ENCODE results near the gene ZFP1. TPM values are rescaled to one million over a fixed set of nuclear protein-coding genes. Genes with fewer than 3 reads are reported as not detected.
"Not testable (repeated sequence)": the region's sequence is repeated elsewhere in the genome, so short reads cannot be mapped to it uniquely, and the experiment has no call there.

Gene ZFP1
- total RNA-seq, 1 experiment from 2014 or later, result 15.3 TPM

GRCh38 chr16:75209944-75210343 lies 61.6 kb downstream of the ZFP1 start:
- Mint-ChIP-seq H3K4me3 (no peak overlapping the region), H3K9me3 (no peaks in the 10 kb centered on the region), H3K36me3 (ENCODE audit: insufficient read depth in 1 of 3, low read depth in 3 of 3) (no peaks in the 10 kb centered on the region), H3K4me1 (peaks cover 7 to 15% of the 10 kb centered on the region in 2 experiments), H3K27me3 (ENCODE audit: low read depth) (no peaks in the 10 kb centered on the region; the same call in 1 of the 2 replicates), H3K27ac (no peak overlapping the region)
- H3T11ph ChIP-seq (ENCODE audit: low read length), result no peak overlapping the region
- H3K18ac ChIP-seq (ENCODE audit: insufficient read length, low read depth, low read length), result no peak overlapping the region
- no peaks in the 10 kb centered on the region for H3K9me3 ChIP-seq (ENCODE audit: control insufficient read depth, low read depth, low read length)
- H2BK12ac ChIP-seq (ENCODE audit: insufficient read length, low read depth, low read length), result no peak overlapping the region
- no peak overlapping the region for H2BK120ac ChIP-seq (ENCODE audit: low read depth, low read length, poor library complexity, severe bottlenecking)
- WGBS (ENCODE audit: extremely low coverage, insufficient read length, low lambda C conversion rate), result no CpG with 5 or more reads among the region's 5 CpGs
- no peak overlapping the region for H3K4me2 ChIP-seq (ENCODE audit: insufficient read depth, insufficient read length, low read length)
- no peak overlapping the region for H4K5ac ChIP-seq (ENCODE audit: insufficient read length, low read depth, low read length)
- H2BK15ac ChIP-seq (ENCODE audit: low read depth, low read length), result no peak overlapping the region
- H2BK20ac ChIP-seq (ENCODE audit: low read depth, low read length, poor library complexity, severe bottlenecking), result no peak overlapping the region
- H3K27ac ChIP-seq (ENCODE audit: insufficient read length, low read depth, low read length), result no peak overlapping the region
- H2AFZ ChIP-seq (ENCODE audit: low read length), result no peak overlapping the region
- H2AK5ac ChIP-seq (ENCODE audit: insufficient read length, low read length), result no peak overlapping the region
- TF ChIP-seq CTCF (conservative IDR thresholded peaks at IDR 0.05), result no peak
- no peak overlapping the region for H2BK5ac ChIP-seq (ENCODE audit: insufficient read length, low read length)
- no peaks in the 10 kb centered on the region for H4K20me1 ChIP-seq (ENCODE audit: control insufficient read depth, insufficient read depth, insufficient read length)
- H3K9ac ChIP-seq (ENCODE audit: extremely low read depth, insufficient read length, low read length), result no peak overlapping the region
- no peaks in the 10 kb centered on the region for H3K79me1 ChIP-seq (ENCODE audit: insufficient read depth, low read depth, low read length, poor library complexity, severe bottlenecking)
- no peak overlapping the region for H3K23ac ChIP-seq (ENCODE audit: insufficient read length, low read depth, low read length)
- no peaks in the 10 kb centered on the region for H3K23me2 ChIP-seq (ENCODE audit: insufficient read length, low read depth, low read length, poor library complexity, severe bottlenecking)
- no peaks in the 10 kb centered on the region for H3K79me2 ChIP-seq (ENCODE audit: insufficient read depth, low read length)
- no peak overlapping the region for H4K91ac ChIP-seq (ENCODE audit: insufficient read length, low read depth, low read length)
- no peak overlapping the region for H3K14ac ChIP-seq (ENCODE audit: insufficient read depth, low read length)
- H3K27me3 ChIP-seq (ENCODE audit: insufficient read depth, low read length), result no peaks in the 10 kb centered on the region
- no peak overlapping the region for H4K8ac ChIP-seq (replicated peaks; ENCODE audit: insufficient read length, low read depth, low read length)
- no peaks in the 10 kb centered on the region for H3K4me1 ChIP-seq (ENCODE audit: insufficient read depth, low read length)
- no peak overlapping the region for H3K4ac ChIP-seq (ENCODE audit: low read depth, low read length)
- DNase-seq, result no peak
- H3K56ac ChIP-seq (ENCODE audit: insufficient read length, low read depth, low read length), result no peak overlapping the region

GRCh38 chr16:75211286-75211685 lies 63.0 kb downstream of the ZFP1 start:
- H3K36me3 Mint-ChIP-seq (ENCODE audit: insufficient read depth in 1 of 3, low read depth in 3 of 3); H3K9me3 ChIP-seq (ENCODE audit: control insufficient read depth, low read depth, low read length): not testable (repeated sequence)

More at GRCh38 chr16:75211286-75211685, 63.0 kb downstream of the ZFP1 start:
- H3K4me1 ChIP-seq (ENCODE audit: insufficient read depth, low read length); H3T11ph ChIP-seq (ENCODE audit: low read length); H3K4ac ChIP-seq (ENCODE audit: low read depth, low read length); H3K56ac ChIP-seq (ENCODE audit: insufficient read length, low read depth, low read length); H3K27me3 Mint-ChIP-seq (ENCODE audit: low read depth); H3K18ac ChIP-seq (ENCODE audit: insufficient read length, low read depth, low read length); H2BK12ac ChIP-seq (ENCODE audit: insufficient read length, low read depth, low read length); H3K27ac ChIP-seq (ENCODE audit: insufficient read length, low read depth, low read length); H3K9ac ChIP-seq (ENCODE audit: extremely low read depth, insufficient read length, low read length); H2BK15ac ChIP-seq (ENCODE audit: low read depth, low read length); H3K4me3 Mint-ChIP-seq; H2AK5ac ChIP-seq (ENCODE audit: insufficient read length, low read length); H3K9me3 Mint-ChIP-seq; H4K5ac ChIP-seq (ENCODE audit: insufficient read length, low read depth, low read length); H4K8ac ChIP-seq (replicated peaks; ENCODE audit: insufficient read length, low read depth, low read length); H3K14ac ChIP-seq (ENCODE audit: insufficient read depth, low read length); H3K23ac ChIP-seq (ENCODE audit: insufficient read length, low read depth, low read length); H3K79me1 ChIP-seq (ENCODE audit: insufficient read depth, low read depth, low read length, poor library complexity, severe bottlenecking); H2BK5ac ChIP-seq (ENCODE audit: insufficient read length, low read length); H3K27me3 ChIP-seq (ENCODE audit: insufficient read depth, low read length); H3K27ac Mint-ChIP-seq; H2BK20ac ChIP-seq (ENCODE audit: low read depth, low read length, poor library complexity, severe bottlenecking); H3K79me2 ChIP-seq (ENCODE audit: insufficient read depth, low read length); H4K20me1 ChIP-seq (ENCODE audit: control insufficient read depth, insufficient read depth, insufficient read length); H2AFZ ChIP-seq (ENCODE audit: low read length); H4K91ac ChIP-seq (ENCODE audit: insufficient read length, low read depth, low read length); H3K23me2 ChIP-seq (ENCODE audit: insufficient read length, low read depth, low read length, poor library complexity, severe bottlenecking); H3K4me2 ChIP-seq (ENCODE audit: insufficient read depth, insufficient read length, low read length); DNase-seq; H2BK120ac ChIP-seq (ENCODE audit: low read depth, low read length, poor library complexity, severe bottlenecking): not testable (repeated sequence)
- H3K4me1 Mint-ChIP-seq, result peaks cover 7 to 19% of the 10 kb centered on the region in 2 experiments
- WGBS (ENCODE audit: extremely low coverage, insufficient read length, low lambda C conversion rate), result no CpG with 5 or more reads among the region's 10 CpGs
